ENCODE measurements around the gene NKAP. TPM values are rescaled to one million over a fixed set of nuclear protein-coding genes. Genes with fewer than 3 reads are reported as not detected.
A peak's percentile ranks its signal among the peaks of the same experiment; 100 is the strongest.

Gene NKAP
- total and polyA plus RNA-seq, 9 of the 15 experiments (the other 6 are each of a cell fraction or from before 2014, with no cell fraction given) = 3.1 to 8.3 (median 7.0) TPM

DNA sequence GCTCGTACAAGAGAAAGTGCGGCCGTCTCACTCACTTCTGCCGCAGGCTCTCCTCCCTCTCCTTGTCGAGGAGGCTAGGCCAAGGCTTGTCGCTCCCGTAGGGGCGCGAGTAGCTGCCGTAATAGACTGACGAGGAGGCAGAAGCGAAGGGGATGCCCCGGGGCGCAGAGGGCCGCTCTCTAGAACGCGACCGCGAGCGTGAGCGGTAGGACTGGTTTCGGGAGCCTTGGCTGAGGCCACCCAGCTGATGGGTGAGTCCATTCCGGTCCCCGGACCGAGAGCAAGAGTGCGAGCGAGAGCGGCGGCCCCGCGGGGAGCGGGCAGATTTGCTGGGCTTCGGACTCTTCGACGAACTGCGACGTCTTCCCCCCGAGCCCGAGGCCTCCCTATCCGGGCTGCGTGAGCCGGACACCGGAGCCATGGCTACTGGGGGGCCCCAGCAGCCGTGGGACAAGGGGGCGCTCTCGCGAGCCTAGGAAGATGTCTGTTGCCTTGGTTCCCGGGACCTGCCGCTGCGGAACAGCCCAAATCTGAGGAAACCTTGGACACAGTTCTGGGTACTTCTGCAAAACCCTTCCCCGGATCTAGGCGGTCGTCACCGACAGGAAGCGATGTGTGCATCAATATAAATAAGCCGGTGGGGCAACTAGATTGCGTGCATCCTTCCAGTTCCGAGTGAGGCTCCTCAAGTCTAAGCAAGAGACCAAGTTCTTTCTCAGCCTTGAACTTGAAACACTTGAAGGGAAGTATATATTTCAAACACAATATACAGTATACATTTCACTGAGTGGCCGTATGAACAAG lies at the start of gene NKAP (continued):
- TF ChIP-seq, protein P1, sequence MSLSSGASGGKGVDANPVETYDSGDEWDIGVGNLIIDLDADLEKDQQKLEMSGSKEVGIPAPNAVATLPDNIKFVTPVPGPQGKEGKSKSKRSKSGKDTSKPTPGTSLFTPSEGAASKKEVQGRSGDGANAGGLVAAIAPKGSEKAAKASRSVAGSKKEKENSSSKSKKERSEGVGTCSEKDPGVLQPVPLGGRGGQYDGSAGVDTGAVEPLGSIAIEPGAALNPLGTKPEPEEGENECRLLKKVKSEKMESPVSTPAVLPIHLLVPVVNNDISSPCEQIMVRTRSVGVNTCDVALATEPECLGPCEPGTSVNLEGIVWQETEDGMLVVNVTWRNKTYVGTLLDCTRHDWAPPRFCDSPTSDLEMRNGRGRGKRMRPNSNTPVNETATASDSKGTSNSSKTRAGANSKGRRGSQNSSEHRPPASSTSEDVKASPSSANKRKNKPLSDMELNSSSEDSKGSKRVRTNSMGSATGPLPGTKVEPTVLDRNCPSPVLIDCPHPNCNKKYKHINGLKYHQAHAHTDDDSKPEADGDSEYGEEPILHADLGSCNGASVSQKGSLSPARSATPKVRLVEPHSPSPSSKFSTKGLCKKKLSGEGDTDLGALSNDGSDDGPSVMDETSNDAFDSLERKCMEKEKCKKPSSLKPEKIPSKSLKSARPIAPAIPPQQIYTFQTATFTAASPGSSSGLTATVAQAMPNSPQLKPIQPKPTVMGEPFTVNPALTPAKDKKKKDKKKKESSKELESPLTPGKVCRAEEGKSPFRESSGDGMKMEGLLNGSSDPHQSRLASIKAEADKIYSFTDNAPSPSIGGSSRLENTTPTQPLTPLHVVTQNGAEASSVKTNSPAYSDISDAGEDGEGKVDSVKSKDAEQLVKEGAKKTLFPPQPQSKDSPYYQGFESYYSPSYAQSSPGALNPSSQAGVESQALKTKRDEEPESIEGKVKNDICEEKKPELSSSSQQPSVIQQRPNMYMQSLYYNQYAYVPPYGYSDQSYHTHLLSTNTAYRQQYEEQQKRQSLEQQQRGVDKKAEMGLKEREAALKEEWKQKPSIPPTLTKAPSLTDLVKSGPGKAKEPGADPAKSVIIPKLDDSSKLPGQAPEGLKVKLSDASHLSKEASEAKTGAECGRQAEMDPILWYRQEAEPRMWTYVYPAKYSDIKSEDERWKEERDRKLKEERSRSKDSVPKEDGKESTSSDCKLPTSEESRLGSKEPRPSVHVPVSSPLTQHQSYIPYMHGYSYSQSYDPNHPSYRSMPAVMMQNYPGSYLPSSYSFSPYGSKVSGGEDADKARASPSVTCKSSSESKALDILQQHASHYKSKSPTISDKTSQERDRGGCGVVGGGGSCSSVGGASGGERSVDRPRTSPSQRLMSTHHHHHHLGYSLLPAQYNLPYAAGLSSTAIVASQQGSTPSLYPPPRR (CRISPR knock-in tag; IDR thresholded peaks at IDR 0.05; ENCODE audit: borderline replicate concordance) = no peak
- TF ChIP-seq MYNN (IDR thresholded peaks at IDR 0.05) (no peak), MYNN (CRISPR knock-in tag; IDR thresholded peaks at IDR 0.05) (no peak), CBX1 (IDR thresholded peaks at IDR 0.05; ENCODE audit: low read depth) (peak; percentile 13; the same call in 1 of the 2 replicates), BRD4 (IDR thresholded peaks at IDR 0.05) (no peak), POLR2AphosphoS2 (IDR thresholded peaks at IDR 0.05; ENCODE audit: low read length) (no peak), ZNF224 (CRISPR knock-in tag; IDR thresholded peaks at IDR 0.05) (no peak), STAG1 (CRISPR knock-in tag; IDR thresholded peaks at IDR 0.05; ENCODE audit: borderline replicate concordance) (no peak), ZNF217 (CRISPR knock-in tag; IDR thresholded peaks at IDR 0.05) (no peak), TEAD1 (CRISPR knock-in tag; IDR thresholded peaks at IDR 0.05) (no peak), KLF10 (CRISPR knock-in tag; IDR thresholded peaks at IDR 0.05) (no peak), PHB (CRISPR knock-in tag; IDR thresholded peaks at IDR 0.05) (no peak), ARID2 (IDR thresholded peaks at IDR 0.05) (no peak), CEBPB (tag; IDR thresholded peaks at IDR 0.05) (no peak)
- TF ChIP-seq, protein P2, sequence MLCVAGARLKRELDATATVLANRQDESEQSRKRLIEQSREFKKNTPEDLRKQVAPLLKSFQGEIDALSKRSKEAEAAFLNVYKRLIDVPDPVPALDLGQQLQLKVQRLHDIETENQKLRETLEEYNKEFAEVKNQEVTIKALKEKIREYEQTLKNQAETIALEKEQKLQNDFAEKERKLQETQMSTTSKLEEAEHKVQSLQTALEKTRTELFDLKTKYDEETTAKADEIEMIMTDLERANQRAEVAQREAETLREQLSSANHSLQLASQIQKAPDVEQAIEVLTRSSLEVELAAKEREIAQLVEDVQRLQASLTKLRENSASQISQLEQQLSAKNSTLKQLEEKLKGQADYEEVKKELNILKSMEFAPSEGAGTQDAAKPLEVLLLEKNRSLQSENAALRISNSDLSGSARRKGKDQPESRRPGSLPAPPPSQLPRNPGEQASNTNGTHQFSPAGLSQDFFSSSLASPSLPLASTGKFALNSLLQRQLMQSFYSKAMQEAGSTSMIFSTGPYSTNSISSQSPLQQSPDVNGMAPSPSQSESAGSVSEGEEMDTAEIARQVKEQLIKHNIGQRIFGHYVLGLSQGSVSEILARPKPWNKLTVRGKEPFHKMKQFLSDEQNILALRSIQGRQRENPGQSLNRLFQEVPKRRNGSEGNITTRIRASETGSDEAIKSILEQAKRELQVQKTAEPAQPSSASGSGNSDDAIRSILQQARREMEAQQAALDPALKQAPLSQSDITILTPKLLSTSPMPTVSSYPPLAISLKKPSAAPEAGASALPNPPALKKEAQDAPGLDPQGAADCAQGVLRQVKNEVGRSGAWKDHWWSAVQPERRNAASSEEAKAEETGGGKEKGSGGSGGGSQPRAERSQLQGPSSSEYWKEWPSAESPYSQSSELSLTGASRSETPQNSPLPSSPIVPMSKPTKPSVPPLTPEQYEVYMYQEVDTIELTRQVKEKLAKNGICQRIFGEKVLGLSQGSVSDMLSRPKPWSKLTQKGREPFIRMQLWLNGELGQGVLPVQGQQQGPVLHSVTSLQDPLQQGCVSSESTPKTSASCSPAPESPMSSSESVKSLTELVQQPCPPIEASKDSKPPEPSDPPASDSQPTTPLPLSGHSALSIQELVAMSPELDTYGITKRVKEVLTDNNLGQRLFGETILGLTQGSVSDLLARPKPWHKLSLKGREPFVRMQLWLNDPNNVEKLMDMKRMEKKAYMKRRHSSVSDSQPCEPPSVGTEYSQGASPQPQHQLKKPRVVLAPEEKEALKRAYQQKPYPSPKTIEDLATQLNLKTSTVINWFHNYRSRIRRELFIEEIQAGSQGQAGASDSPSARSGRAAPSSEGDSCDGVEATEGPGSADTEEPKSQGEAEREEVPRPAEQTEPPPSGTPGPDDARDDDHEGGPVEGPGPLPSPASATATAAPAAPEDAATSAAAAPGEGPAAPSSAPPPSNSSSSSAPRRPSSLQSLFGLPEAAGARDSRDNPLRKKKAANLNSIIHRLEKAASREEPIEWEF (CRISPR knock-in tag; IDR thresholded peaks at IDR 0.05) = no peak
- TF ChIP-seq, protein P3, sequence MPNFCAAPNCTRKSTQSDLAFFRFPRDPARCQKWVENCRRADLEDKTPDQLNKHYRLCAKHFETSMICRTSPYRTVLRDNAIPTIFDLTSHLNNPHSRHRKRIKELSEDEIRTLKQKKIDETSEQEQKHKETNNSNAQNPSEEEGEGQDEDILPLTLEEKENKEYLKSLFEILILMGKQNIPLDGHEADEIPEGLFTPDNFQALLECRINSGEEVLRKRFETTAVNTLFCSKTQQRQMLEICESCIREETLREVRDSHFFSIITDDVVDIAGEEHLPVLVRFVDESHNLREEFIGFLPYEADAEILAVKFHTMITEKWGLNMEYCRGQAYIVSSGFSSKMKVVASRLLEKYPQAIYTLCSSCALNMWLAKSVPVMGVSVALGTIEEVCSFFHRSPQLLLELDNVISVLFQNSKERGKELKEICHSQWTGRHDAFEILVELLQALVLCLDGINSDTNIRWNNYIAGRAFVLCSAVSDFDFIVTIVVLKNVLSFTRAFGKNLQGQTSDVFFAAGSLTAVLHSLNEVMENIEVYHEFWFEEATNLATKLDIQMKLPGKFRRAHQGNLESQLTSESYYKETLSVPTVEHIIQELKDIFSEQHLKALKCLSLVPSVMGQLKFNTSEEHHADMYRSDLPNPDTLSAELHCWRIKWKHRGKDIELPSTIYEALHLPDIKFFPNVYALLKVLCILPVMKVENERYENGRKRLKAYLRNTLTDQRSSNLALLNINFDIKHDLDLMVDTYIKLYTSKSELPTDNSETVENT (CRISPR knock-in tag; IDR thresholded peaks at IDR 0.05) = no peak
